HUDEP-2 (cell line): ENCODE data around the gene TELO2.

Source experiments
- DNase-seq, 76 experiments: peaks; one replicate each; lab custom pipeline; 2025; ENCODE audit not compliant: unreplicated experiment in 76 of 76; lab: John Stamatoyannopoulos, UW

TELO2 gene

DNA sequence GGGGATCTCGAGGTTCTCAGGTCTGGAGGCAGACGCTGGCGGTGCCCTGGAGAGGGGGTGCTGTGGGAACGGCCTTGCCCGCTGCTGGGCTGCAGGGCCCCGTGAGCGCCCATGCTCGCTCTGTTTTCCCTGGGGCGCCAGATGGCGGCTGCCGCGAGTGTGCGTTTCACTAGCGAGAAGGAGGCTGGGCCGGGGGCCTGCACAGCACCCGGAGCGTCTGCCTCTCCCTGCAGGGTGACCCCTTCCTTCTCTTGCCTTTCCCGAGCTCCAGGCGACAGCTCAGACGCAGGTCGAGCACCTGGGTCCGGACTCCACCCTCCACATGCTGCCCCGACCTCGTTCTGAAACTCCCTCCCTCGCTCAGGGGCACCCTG, 2.7 kb downstream of the TELO2 start:
- DNase-seq = no peak

DNA sequence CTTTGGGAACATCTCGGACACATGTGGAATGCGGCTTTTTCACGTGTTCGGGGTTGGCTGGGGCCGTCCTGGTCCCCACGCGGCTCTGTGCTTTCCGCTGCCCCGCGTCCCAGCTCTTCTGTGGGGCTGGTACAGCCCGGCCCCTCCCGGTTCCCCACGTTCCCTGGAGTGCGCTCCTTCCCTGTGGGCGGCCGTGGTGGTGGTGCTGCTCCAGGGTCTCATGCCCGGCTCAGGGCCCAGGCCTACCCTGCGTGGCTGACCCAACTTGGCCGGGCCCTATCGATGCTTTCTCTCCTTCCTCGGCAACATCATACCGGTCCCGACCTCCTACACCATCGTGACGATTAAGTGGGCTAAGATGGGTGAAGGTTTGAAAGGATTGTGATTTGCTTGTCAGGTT, 3.3 kb downstream of the TELO2 start:
- no peak for DNase-seq

- DNase-seq = no peak
Measured at GRCh38 chr16:1497014-1497598, 3.9 kb downstream of the TELO2 start.

DNA sequence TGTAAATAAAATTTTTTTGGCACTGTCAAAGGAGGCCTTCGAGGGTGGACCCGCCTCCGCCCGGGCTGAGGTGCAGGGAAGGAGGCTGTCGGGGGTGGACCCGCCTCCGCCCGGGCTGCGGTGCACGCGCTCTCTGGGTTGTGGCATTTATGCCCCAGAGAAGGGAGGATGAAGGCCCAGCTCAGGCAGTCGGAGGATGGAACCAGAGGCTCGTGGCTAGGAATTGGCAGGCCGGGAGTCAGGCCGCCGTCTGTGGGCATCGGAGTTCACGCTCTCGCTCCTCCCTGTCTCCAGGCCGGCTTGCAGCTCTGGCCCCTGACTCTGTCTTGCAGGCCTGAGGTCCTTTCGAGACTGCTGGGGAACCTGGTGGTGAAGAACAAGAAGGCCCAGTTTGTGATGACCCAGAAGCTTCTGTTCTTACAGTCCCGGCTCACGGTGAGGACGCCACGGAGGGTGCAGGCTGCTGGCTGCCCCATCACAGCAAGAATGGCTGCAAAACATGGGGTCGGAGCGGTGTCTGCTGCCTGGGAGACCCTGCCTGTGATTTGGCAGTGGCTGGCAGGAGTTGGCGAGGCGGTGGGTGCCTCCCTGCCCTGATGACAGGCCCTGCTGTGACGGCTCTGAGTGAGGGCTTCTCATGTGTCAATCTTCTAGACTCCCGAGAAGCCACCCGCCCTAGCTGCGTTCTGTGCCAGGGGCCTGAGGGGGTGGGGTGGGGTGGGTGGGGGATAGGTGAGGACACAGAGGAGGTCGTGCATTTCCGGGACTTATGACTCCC, 5.9 kb downstream of the TELO2 start:
- no peak for DNase-seq

- no peak for DNase-seq
Measured at GRCh38 chr16:1499756-1500464, 6.8 kb downstream of the TELO2 start.

GRCh38 chr16:1500465-1501150, 7.4 kb downstream of the TELO2 start:
- DNase-seq = no peak

DNA sequence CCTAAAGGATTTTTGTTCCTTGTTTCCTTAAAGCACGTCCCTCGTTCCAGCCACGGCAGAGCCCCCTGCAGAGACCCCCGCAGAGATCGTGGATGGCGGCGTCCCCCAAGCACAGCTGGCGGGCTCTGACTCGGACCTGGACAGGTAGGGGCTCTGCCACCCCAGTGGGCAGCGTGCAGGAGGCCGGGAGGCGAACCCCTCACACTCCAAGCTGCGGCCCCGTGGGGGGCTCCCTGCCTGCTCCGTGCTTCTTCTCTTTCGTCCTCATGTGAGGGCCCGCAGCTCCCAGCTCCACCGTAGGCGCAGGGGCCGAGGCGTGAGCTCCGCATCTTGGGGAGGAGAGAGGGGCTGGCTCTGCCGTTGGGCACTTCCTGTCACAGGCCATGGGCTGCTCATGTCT, 8.5 kb downstream of the TELO2 start:
- no peak for DNase-seq

DNA sequence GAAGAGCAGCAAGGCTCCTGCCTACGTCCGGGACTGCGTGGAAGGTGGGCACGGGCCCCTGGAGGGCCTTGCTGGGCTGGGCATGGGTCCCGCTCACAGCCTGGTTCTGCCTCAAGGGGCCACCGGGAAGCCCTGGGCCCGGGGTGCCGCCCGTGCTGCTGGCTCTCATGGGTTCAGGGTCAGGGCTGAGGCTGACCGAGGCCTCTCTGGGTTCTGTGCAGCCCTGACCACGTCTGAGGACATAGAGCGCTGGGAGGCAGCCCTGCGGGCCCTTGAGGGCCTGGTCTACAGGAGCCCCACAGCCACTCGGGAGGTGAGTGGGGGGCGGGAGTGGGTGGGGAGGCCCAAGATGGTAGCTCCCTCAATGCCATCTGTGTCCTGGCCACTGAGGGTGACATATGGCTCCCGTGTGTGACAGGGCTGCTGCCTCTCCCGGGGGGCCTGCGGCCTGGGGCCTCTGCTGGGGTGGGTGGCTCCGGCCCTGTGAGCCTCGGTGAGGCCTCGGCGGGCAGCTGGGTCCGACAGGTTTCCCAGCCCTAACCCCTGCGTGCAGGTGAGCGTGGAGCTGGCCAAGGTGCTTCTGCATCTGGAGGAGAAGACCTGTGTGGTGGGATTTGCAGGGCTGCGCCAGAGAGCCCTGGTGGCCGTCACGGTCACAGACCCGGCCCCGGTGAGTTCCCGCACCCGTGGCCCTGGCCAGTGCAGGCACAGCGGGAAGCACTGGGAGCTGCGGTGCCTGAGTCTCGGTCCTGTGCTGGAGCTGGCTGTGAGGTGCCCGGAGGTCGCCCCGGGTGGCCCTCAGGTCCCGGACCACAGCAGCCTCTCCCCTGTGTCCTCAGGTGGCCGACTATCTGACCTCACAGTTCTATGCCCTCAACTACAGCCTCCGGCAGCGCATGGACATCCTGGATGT, 9.2 kb downstream of the TELO2 start:
- DNase-seq = no peak

GRCh38 chr16:1503110-1503955, 10.2 kb downstream of the TELO2 start:
- DNase-seq = no peak

DNA sequence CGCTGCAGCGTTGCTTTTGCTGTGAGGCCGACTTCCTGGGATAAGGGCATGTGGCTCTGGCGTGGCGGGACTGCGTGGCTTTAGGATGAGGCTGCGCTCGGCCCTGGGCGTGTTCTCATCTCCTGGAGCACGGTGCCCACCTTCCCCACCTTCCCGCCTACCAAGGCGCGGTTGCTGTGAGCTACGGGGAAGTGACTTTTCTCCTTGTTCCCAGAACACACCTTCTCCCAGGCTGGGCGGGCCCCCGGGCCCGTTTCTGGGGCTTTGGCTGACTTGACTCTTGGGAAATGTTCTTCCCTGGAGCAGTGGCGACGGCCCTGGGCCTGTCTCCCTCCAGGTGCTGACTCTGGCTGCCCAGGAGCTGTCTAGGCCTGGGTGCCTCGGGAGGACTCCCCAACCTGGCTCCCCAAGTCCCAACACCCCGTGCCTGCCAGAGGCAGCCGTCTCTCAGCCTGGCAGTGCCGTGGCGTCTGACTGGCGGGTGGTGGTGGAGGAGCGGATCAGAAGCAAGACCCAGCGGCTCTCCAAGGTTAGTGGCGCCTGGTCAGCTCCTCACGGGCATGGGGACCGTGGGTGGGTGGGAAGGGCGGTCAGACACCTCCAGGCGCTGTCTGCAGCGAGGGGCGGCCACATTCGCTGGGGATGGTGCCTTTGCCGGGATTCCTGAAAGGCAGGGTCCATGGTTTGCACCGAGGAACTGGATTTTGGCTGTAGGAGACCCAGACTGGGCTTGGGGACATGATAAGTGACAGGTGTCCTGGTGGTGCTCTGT, 12.1 kb downstream of the TELO2 start:
- DNase-seq = no peak

GRCh38 chr16:1505912-1506311, 12.8 kb downstream of the TELO2 start:
- no peak for DNase-seq

DNA sequence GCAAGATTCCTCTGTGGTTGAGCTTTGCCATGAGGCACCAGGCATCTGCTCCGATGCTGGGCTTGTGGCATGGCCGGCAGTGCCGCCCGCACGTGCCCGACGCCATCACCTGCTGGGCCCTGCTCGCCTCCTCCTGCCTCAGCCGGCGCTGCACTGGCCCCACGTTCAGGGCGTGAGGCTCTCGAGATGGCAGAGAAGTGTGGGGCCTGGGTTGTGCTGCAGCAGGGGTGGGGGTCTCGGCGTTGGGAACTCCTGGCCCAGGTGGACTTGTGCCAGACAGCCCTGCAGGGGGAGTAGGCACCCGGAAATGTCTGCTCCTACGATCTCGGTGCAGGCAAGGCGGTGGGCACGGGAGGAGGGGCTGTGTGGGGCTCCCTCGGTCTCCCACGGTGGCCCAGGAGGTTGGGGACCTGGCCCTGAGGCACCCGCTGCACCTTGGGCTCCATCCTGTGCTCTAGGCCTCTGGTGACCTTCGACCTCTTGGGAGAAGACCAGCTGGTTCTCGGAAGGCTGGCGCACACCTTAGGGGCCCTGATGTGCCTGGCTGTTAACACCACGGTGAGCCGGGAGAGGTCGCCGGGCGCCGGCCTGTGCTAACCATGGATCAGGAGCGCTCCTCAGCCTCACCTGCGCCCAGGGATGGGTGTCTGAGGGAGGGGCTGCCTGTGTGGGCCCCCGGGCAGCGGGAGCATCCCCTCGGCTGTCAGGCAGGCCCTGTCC, 13.5 kb downstream of the TELO2 start:
- no peak for DNase-seq

- DNase-seq = no peak
Measured at GRCh38 chr16:1508494-1509187, 15.5 kb downstream of the TELO2 start.

GRCh38 chr16:1509307-1510221, 16.4 kb downstream of the TELO2 start:
- no peak for DNase-seq

DNA sequence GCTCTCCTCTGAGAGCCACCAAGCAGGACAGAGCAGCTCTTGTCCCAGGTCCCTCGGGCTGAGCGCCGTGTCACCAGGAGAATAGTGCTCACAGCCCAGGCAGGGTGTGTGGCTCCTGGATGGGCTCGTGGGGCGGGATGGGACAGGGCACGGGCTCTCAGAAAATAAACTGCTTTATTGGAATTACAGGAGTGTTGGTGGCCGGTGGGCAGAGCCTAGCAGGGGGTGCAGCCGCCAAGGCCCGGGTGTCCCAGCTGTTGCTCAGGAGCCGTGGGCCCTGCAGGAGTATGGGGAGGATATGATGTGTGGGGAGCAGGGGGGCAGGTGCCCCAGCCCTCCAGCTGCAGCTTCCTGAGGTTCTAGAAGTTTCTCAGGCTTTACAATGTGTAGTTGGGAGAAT, 17.1 kb downstream of the TELO2 start:
- DNase-seq = no peak

DNA sequence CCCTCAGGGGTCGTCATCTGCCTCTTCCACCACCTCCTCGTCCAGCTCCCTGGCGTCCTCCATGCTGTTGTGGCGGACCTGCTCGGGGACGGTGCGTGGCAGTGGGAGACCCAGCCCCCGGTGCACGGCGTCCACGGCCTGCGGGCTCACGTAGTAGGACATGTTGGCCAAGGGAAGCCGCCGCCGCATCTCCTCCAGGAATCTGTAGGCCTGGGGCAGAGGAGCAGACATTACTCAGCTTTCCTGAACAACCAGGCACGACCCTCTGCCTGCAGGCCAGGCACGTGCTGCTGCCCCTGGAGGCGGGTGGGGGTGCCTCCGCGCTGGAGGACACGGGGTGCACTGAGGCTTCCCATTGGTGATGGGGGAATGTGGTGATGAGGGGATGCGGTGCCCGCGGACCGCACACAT, 17.8 kb downstream of the TELO2 start:
- DNase-seq = no peak
